ENCODE measurements around the gene UPF1. TPM values are rescaled to one million over a fixed set of nuclear protein-coding genes. Genes with fewer than 3 reads are reported as not detected.

UPF1 gene
- polyA plus RNA-seq, 3 donors, result 2.6 to 43.7 (median 3.2) TPM

DNA sequence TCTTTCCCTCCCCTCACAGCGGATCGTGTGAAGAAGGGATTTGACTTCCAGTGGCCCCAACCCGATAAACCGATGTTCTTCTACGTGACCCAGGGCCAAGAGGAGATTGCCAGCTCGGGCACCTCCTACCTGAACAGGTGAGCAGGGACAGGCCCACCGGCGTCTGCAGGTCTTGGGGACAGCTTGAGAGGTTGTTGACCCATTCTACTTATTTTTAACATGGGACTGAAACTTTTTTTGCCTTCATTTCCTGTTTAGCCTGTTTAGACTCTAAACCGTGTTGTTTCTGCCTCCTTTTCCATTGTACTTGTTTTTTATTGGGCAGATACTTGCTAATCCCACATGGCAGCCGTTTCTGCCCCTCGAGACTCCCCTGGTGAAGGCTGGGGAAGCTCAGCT lies 28.5 kb downstream of the UPF1 start:
- Mint-ChIP-seq H3K4me3 (no peak overlapping the region), H3K27ac (no peak overlapping the region), H3K36me3 (peaks cover 87 to 97% of the 10 kb centered on the region in 2 donors), H3K4me1 (peaks cover 6% of the 10 kb centered on the region), H3K27me3 (ENCODE audit: low read depth in 3 of 3) (peaks cover 0 to 2% (median 0%) of the 10 kb centered on the region in 3 donors), H3K9me3 (no peaks in the 10 kb centered on the region)
- TF ChIP-seq, protein P1, sequence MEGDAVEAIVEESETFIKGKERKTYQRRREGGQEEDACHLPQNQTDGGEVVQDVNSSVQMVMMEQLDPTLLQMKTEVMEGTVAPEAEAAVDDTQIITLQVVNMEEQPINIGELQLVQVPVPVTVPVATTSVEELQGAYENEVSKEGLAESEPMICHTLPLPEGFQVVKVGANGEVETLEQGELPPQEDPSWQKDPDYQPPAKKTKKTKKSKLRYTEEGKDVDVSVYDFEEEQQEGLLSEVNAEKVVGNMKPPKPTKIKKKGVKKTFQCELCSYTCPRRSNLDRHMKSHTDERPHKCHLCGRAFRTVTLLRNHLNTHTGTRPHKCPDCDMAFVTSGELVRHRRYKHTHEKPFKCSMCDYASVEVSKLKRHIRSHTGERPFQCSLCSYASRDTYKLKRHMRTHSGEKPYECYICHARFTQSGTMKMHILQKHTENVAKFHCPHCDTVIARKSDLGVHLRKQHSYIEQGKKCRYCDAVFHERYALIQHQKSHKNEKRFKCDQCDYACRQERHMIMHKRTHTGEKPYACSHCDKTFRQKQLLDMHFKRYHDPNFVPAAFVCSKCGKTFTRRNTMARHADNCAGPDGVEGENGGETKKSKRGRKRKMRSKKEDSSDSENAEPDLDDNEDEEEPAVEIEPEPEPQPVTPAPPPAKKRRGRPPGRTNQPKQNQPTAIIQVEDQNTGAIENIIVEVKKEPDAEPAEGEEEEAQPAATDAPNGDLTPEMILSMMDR (IDR thresholded peaks at IDR 0.05), result no peak
- H3K4me1 ChIP-seq (ENCODE audit: control insufficient read depth in 1 of 2, insufficient read depth in 2 of 2, low read length in 2 of 2), result peaks cover 4 to 8% of the 10 kb centered on the region in 2 donors
- peaks cover 100% of the 10 kb centered on the region for H4K20me1 ChIP-seq (ENCODE audit: insufficient read depth, low read length)
- WGBS (ENCODE audit: insufficient coverage), result 99% methylated on average over 8 of the region's 11 CpGs
- H3K4me3 ChIP-seq (replicated peaks in 1 of 3; ENCODE audit: low read depth in 2 of 3, low read length in 3 of 3), result no peak overlapping the region
- H3K9me3 ChIP-seq (replicated peaks in 1 of 2; ENCODE audit: control insufficient read depth in 1 of 2, insufficient read depth in 1 of 2, low read length in 2 of 2), result no peaks in the 10 kb centered on the region
- no peak for DNase-seq
- no peaks in the 10 kb centered on the region for H3K27me3 ChIP-seq (ENCODE audit: control insufficient read depth in 2 of 2, insufficient read depth in 2 of 2, low read length in 2 of 2)
- no peak overlapping the region for H2AFZ ChIP-seq (ENCODE audit: insufficient read depth, low read depth, low read length, poor library complexity, severe bottlenecking)
- no peak overlapping the region for H3K27ac ChIP-seq (ENCODE audit: low read depth in 1 of 2, low read length in 2 of 2)
- intact Hi-C loops (cut with micrococcal nuclease), result no loop called here
- H3K79me2 ChIP-seq (ENCODE audit: insufficient read depth, low read length), result peaks cover 7% of the 10 kb centered on the region
- H3K36me3 ChIP-seq (replicated peaks in 1 of 2; ENCODE audit: control insufficient read depth in 1 of 2, insufficient read depth in 2 of 2, low read length in 2 of 2), result peaks cover 98 to 100% of the 10 kb centered on the region in 2 donors
- H3K4me2 ChIP-seq (replicated peaks; ENCODE audit: extremely low read depth, low read length, poor library complexity, severe bottlenecking), result no peak overlapping the region
- peak overlapping the region; percentile 8 for H3K9ac ChIP-seq (ENCODE audit: insufficient read depth, low read length, poor library complexity, severe bottlenecking)

DNA sequence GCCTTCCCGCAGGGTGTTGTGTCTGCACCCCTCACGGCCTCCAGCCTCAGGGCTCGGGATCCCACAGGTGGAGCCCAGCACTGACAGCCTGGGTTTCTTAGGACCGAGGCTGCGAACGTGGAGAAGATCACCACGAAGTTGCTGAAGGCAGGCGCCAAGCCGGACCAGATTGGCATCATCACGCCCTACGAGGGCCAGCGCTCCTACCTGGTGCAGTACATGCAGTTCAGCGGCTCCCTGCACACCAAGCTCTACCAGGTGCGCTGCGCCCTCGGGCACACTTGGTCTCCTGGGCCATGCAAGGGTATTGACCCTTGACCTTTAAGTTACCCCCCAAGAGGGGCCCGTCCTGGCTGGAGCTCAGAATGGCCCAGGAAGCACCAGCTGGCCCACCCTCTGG lies 29.0 kb downstream of the UPF1 start:
- intact Hi-C loops (cut with micrococcal nuclease), result no loop called here
- peaks cover 100% of the 10 kb centered on the region for H4K20me1 ChIP-seq (ENCODE audit: insufficient read depth, low read length)
- H3K36me3 ChIP-seq (replicated peaks in 1 of 2; ENCODE audit: control insufficient read depth in 1 of 2, insufficient read depth in 2 of 2, low read length in 2 of 2), result peaks cover 98 to 100% of the 10 kb centered on the region in 2 donors
- H3K4me1 ChIP-seq (ENCODE audit: control insufficient read depth in 1 of 2, insufficient read depth in 2 of 2, low read length in 2 of 2), result peaks cover 4 to 8% of the 10 kb centered on the region in 2 donors
- H3K36me3 Mint-ChIP-seq, result peaks cover 88 to 97% of the 10 kb centered on the region in 2 donors
- H3K9me3 ChIP-seq (replicated peaks in 1 of 2; ENCODE audit: control insufficient read depth in 1 of 2, insufficient read depth in 1 of 2, low read length in 2 of 2), result no peaks in the 10 kb centered on the region
- 89% methylated on average over 14 of the region's 17 CpGs for WGBS (ENCODE audit: insufficient coverage)
- peaks cover 6% of the 10 kb centered on the region for H3K4me1 Mint-ChIP-seq
- no peaks in the 10 kb centered on the region for H3K9me3 Mint-ChIP-seq
- no peak overlapping the region for H3K4me2 ChIP-seq (replicated peaks; ENCODE audit: extremely low read depth, low read length, poor library complexity, severe bottlenecking)
- peak overlapping the region; percentile 8 for H3K9ac ChIP-seq (ENCODE audit: insufficient read depth, low read length, poor library complexity, severe bottlenecking)
- H3K27me3 Mint-ChIP-seq (ENCODE audit: low read depth in 3 of 3), result peaks cover 0 to 2% (median 0%) of the 10 kb centered on the region in 3 donors
- H3K79me2 ChIP-seq (ENCODE audit: insufficient read depth, low read length), result peaks cover 7% of the 10 kb centered on the region
- H3K27ac Mint-ChIP-seq, result peak overlapping the region in 1 of 7 donors; percentile 79
- peak overlapping the region in 1 of 2 donors; percentile 51 for H3K27ac ChIP-seq (ENCODE audit: low read depth in 1 of 2, low read length in 2 of 2)
- TF ChIP-seq, protein P1 (IDR thresholded peaks at IDR 0.05), result no peak
- H3K4me3 ChIP-seq (replicated peaks in 1 of 3; ENCODE audit: low read depth in 2 of 3, low read length in 3 of 3), result no peak overlapping the region
- H3K27me3 ChIP-seq (ENCODE audit: control insufficient read depth in 2 of 2, insufficient read depth in 2 of 2, low read length in 2 of 2), result no peaks in the 10 kb centered on the region
- DNase-seq, result no peak
- H3K4me3 Mint-ChIP-seq, result no peak overlapping the region
- H2AFZ ChIP-seq (ENCODE audit: insufficient read depth, low read depth, low read length, poor library complexity, severe bottlenecking), result no peak overlapping the region

Measured in CD14-positive monocyte (primary cell).